Kidney (tissue), 2 donors: ENCODE data around the gene TRIM27. TPM values are rescaled to one million over a fixed set of nuclear protein-coding genes. Genes with fewer than 3 reads are reported as not detected.

Experiments used
- polyA plus RNA-seq: library from polyadenylated mRNA; stranded (reverse); fragments of 350-450 nt; fragmentation: Illumina TruSeq; extraction: RNeasy Lipid Tissue Mini Kit (QIAGEN cat#74804); gene quantifications from one replicate; pipeline ENCODE4 v1.2.3, GENCODE V29; 2014; ENCODE audit warnings: low read depth, low replicate concordance; ENCODE audit not compliant: insufficient read depth
- total RNA-seq: library from RNA; stranded (reverse); fragmentation: NEBNext Ultra II Directional; extraction: Animal tissue kit (Norgen Biotek cat#: 25700); gene quantifications from one replicate; pipeline ENCODE4 v1.2.1, GENCODE V29; 2021
- donor health status: DM: yes; HTN: yes; CAD: no.

TRIM27 gene
- total and polyA plus RNA-seq, 2 donors from 2014 or later = 33.9 to 47.7 TPM

Other genes with a start within 250 kb of the TRIM27 start
- gene ZNF311, start 81.3 kb upstream of the TRIM27 start, total RNA-seq = 1.6 TPM
- 0.77 TPM for gene ZNF311, start 81.3 kb upstream of the TRIM27 start, polyA plus RNA-seq
- not detected for gene OR2W1, start 121.2 kb upstream of the TRIM27 start, total RNA-seq
- gene OR2W1, start 121.2 kb upstream of the TRIM27 start, polyA plus RNA-seq = not detected
- gene OR2B3, start 163.3 kb upstream of the TRIM27 start, total RNA-seq = not detected
- gene OR2B3, start 163.3 kb upstream of the TRIM27 start, polyA plus RNA-seq = not detected
- not detected for gene OR2J1, start 175.5 kb upstream of the TRIM27 start, total RNA-seq
- not detected for gene OR2J1, start 175.5 kb upstream of the TRIM27 start, polyA plus RNA-seq
- gene OR2J3, start 184.1 kb upstream of the TRIM27 start, total RNA-seq = not detected
- not detected for gene OR2J3, start 184.1 kb upstream of the TRIM27 start, polyA plus RNA-seq
- not detected for gene OR2J2, start 246.9 kb upstream of the TRIM27 start, total RNA-seq
- not detected for gene OR2J2, start 246.9 kb upstream of the TRIM27 start, polyA plus RNA-seq